ENCODE measurements around the gene FOXA3. TPM values are rescaled to one million over a fixed set of nuclear protein-coding genes. Genes with fewer than 3 reads are reported as not detected.

The FOXA3 gene
- total RNA-seq, 4 donors from 2014 or later, result 0.42 TPM; not detected in 3

DNA sequence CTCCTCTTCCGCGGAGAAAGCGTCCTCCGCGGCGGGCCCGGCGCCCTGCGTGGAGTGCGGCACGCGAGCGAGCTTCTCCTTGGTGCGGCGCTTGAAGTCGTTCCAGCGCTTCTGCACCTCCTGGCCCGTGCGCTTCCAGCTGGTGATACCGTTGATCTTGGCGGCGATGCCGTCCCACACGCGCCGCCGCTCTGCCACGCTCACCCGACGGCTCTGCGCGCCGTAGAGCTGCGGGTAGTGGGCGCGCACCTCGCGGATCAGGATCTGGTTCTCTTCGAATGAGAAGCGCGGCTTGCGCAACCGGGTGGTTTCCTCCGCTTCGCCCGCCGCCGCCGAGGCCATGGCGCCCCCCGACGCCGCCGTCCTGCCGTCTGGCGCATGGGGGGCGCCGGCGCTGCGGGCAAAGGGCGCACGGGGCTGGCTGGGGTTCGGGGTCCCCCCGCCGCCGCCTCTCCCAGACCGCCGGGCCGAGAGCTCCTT lies 37.3 kb downstream of the FOXA3 start:
- no peak for ATAC-seq
- Histone ChIP-seq H3K27ac (peak overlapping the region in 2 of 4 donors; percentile 77 to 88), H3K27me3 (peaks cover 6% of the 10 kb centered on the region), H3K4me3 (peak overlapping the region; percentile 74 to 80), H3K36me3 (peaks cover 0 to 30% of the 10 kb centered on the region in 2 donors), H3K9me3 (no peaks in the 10 kb centered on the region), H3K4me1 (peaks cover 0 to 29% (median 8%) of the 10 kb centered on the region in 3 donors)
- no CpG with 5 or more reads among the region's 69 CpGs for WGBS, 2 donors (ENCODE audit: low coverage in 1 of 2)
- TF ChIP-seq POLR2A (IDR thresholded peaks at IDR 0.05), result no peak
- no peak for TF ChIP-seq POLR2AphosphoS5 (IDR thresholded peaks at IDR 0.05)
- TF ChIP-seq, protein P1, sequence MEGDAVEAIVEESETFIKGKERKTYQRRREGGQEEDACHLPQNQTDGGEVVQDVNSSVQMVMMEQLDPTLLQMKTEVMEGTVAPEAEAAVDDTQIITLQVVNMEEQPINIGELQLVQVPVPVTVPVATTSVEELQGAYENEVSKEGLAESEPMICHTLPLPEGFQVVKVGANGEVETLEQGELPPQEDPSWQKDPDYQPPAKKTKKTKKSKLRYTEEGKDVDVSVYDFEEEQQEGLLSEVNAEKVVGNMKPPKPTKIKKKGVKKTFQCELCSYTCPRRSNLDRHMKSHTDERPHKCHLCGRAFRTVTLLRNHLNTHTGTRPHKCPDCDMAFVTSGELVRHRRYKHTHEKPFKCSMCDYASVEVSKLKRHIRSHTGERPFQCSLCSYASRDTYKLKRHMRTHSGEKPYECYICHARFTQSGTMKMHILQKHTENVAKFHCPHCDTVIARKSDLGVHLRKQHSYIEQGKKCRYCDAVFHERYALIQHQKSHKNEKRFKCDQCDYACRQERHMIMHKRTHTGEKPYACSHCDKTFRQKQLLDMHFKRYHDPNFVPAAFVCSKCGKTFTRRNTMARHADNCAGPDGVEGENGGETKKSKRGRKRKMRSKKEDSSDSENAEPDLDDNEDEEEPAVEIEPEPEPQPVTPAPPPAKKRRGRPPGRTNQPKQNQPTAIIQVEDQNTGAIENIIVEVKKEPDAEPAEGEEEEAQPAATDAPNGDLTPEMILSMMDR (IDR thresholded peaks at IDR 0.05), result peak in 1 of 4 experiments; percentile 11

DNA sequence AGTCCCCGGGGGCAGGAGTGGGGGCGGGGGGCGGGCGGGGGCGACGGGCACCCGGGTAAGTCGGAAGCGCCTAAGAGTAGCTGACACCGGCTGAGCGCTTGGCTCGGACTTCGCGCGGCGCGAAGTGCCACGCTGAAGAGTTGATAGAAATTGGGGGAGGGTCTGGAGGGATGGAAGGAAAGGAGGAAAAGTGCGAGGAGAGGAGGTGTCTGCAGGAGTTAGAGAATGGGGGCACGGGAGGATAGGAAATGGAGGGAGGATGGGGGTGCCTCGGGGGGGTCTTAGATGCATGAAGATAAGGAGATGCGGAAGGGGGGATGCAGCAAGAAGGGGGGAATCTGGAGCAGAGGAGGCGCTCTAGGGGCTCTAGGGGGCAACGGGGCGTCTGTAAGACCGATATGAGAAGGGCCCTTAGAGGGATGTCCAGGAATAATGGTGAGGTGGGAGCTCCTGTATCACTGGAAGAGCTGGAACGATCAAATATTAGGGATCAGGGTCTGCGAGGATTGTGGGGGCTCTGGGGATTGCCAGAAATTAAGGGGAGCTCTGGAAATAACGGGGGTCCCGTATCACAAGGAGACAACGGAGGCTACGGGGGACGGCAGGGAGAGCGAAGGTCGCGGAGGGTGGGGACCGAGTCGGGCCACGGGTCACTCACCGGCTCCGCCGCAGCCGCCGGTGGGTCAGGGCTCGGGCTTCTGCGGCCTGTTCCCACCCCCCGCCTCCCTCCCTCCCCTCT lies 38.0 kb downstream of the FOXA3 start, which contains the start of gene MYPOP:
Gene MYPOP, minus strand, starts transcription at position 702 of the 739 bp plus-strand sequence. CDS start 840 bp downstream, outside the sequence.
- H3K36me3 ChIP-seq, result peaks cover 0 to 27% of the 10 kb centered on the region in 2 donors
- TF ChIP-seq EP300 (IDR thresholded peaks at IDR 0.05), result no peak
- TF ChIP-seq POLR2A (IDR thresholded peaks at IDR 0.05), result no peak
- no peak for TF ChIP-seq POLR2AphosphoS5 (IDR thresholded peaks at IDR 0.05)
- TF ChIP-seq, protein P1 (IDR thresholded peaks at IDR 0.05), result no peak
- ATAC-seq, result no peak
- peaks cover 12% of the 10 kb centered on the region for H3K27me3 ChIP-seq
- H3K4me3 ChIP-seq, result peak within 1 kb of the TSS; percentile 74 to 80
- peak within 1 kb of the TSS; percentile 31 to 88 (median 82) for H3K27ac ChIP-seq
- H3K9me3 ChIP-seq, result no peaks in the 10 kb centered on the region
- peaks cover 0 to 29% (median 8%) of the 10 kb centered on the region in 3 donors for H3K4me1 ChIP-seq
- WGBS, 2 donors (ENCODE audit: low coverage in 1 of 2), result 1 to 2% methylated on average over 16 to 20 of the region's 47 CpGs

DNA sequence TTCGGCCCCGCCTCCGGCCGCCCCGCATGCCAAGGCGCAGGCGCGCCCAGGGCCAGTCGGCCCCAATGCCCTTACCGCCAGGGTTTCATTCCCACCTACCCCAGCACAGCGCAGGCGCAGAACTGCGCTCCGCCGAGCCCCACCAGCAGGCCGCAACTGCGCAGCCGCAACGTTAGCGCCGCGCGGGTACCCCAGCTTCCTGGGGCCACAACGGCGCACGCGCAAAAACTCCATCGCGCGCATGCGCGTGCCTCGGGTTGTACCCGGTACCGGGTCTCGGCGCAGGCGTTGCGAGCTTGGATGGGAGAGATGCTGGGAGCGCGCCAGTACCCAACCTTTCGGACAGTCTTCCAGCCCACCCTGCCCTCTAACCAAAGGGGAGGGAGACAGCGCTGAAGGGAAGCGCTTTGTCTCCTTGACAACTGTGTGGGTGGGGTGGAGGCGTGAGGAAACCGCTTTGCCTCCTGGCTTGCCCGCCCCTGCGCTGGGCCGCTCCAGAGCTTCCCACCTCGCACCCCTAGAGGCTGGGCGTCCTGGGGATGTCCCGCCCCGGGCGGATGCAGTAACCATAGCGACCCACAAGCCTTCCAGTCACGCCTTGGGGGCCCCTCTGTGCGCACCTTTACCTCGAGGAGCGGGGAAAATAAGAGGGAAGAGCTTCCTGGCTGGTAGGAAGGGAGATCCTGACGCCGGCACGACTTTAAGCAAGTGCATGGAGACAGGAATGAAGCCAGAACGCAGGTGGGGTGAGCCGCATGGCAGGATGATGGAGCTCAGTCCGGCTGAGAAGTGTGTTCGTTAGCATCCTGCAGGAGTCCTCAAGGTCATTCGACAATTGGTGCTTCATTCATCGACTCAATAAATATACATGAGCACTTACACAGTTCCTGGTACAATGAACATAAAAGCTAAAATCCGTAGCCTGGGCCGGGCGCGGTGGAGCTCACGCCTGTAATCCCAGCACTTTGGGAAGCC lies 38.8 kb downstream of the FOXA3 start:
- H3K4me3 ChIP-seq, result peak overlapping the region; percentile 74 to 80
- peaks cover 0 to 19% of the 10 kb centered on the region in 2 donors for H3K36me3 ChIP-seq
- H3K9me3 ChIP-seq, result no peaks in the 10 kb centered on the region
- H3K27me3 ChIP-seq, result peaks cover 12% of the 10 kb centered on the region
- H3K27ac ChIP-seq, result peak overlapping the region; percentile 31 to 88 (median 82)
- peak; percentile 98 for ATAC-seq
- 5% methylated on average over 10 of the region's 73 CpGs; no CpG with 5 or more reads in 1 of the 2 donors for WGBS, 2 donors (ENCODE audit: low coverage in 1 of 2)
- TF ChIP-seq EP300 (IDR thresholded peaks at IDR 0.05) (no peak), POLR2AphosphoS5 (IDR thresholded peaks at IDR 0.05) (peak; percentile 34), POLR2A (IDR thresholded peaks at IDR 0.05) (peak; percentile 51 to 54)
- TF ChIP-seq, protein P1 (IDR thresholded peaks at IDR 0.05), result peak in 2 of 4 experiments; percentile 23 to 26
- peaks cover 0 to 29% (median 8%) of the 10 kb centered on the region in 3 donors for H3K4me1 ChIP-seq

DNA sequence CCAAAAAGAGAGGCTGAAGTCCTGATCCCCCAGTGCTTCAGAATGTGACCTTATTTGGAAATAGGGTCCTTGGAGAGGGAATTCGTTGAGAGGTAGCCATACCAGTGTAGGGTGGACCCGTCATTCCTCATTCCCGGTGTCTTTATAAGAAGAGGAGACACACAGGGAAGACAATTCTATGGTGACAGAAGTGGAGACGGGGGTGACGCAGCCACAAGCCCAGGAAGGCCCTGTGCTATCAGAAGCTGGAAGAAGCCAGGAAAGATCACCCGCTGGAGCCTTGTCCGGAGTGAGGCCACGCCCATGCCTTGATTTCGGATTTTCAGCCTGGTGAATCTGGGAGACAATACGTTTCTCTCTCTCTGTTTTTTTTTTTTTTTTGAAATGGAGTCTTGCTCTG lies 40.9 kb downstream of the FOXA3 start:
- Histone ChIP-seq H3K27ac (no peak overlapping the region), H3K27me3 (peaks cover 12% of the 10 kb centered on the region), H3K9me3 (no peaks in the 10 kb centered on the region), H3K36me3 (no peaks in the 10 kb centered on the region), H3K4me1 (peaks cover 0 to 28% (median 8%) of the 10 kb centered on the region in 3 donors), H3K4me3 (no peak overlapping the region)
- ATAC-seq, result no peak
- 53 to 69% methylated on average over 7 to 10 of the region's 10 CpGs for WGBS, 2 donors (ENCODE audit: low coverage in 1 of 2)
- no peak for TF ChIP-seq EP300 (IDR thresholded peaks at IDR 0.05)
- TF ChIP-seq, protein P1 (IDR thresholded peaks at IDR 0.05), result no peak
- TF ChIP-seq POLR2AphosphoS5 (IDR thresholded peaks at IDR 0.05), result no peak
- TF ChIP-seq POLR2A (IDR thresholded peaks at IDR 0.05), result no peak

All from gastroesophageal sphincter (tissue), 4 donors.